HT-29 (cell line): ENCODE measurements around the gene EIF2S3B. TPM values are rescaled to one million over a fixed set of nuclear protein-coding genes. Genes with fewer than 3 reads are reported as not detected.

Experiments
- DNase-seq: peaks from one replicate; pipeline ENCODE4 v3.0.0-alpha.2; 2015; ENCODE audit warnings: low spot score
- small RNA-seq: library from RNA; depleted of rRNA; stranded (forward); fragments of <200 nt; gene quantifications from one replicate; pipeline ENCODE3, GENCODE V24; 2014
- total RNA-seq: library from RNA; depleted of rRNA; stranded (reverse); fragments of >200 nt; shearing (Covaris generic); gene quantifications from 2 replicates; pipeline ENCODE4 v1.2.3, GENCODE V29; 2014; rRNA removed

EIF2S3B gene
- total RNA-seq, 1 experiment from 2014 or later, result 0.43 TPM

GRCh38 chr12:10554228-10554755 lies 48.6 kb downstream of the EIF2S3B start:
- no peak for DNase-seq

- DNase-seq, result no peak
These were observed 49.2 kb downstream of the EIF2S3B start for GRCh38 chr12:10554756-10555481.

DNA sequence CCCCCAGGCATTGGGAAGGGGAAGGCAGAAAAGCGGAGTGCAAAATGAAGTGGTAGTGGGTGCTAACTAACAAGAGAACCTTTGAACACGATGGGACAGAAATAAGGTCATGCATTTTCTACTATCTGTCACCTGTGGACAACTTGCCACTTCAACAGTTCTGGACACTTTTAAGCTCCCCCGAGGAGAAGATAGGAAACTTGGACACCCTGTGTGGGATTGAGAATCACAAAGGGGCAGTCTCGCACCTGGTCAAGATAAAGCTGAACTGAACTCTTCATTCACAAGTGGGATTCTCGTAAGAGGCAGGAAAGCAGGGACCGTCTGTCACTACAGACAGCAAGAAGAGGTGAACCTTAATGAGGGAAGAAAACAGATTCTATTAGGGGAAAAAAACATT lies 51.6 kb downstream of the EIF2S3B start:
- no peak for DNase-seq

DNA sequence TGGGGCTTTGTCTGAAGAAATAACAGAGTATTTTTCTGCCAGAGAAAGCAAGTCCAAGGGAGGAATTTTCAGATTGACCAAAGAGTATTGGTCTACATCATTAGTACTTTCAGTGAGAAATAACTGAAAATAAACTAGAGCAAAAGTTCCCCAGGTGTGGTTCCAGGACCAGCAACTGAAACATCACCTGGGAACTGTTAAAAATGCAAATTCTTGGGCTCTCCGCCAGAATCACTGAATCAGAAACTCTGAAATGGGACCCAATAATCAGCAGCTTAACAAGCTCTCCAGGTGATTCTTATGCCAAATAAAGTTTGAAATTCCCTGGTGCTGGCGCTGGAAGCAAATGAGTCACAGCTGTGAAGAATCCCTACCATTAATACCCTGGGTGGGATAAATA lies 52.1 kb downstream of the EIF2S3B start:
- DNase-seq, result no peak

Small RNA genes within 50 kb of the gene (small RNA-seq; reads per million reads assigned to genes)
- not detected for gene SLC25A39P2

Other genes starting within 250 kb of the EIF2S3B start
- gene KLRD1, start 198.0 kb upstream of the EIF2S3B start, total RNA-seq, result not detected in 2 replicates
- 0.05 TPM in 1 of 2 replicates, not detected in the other for gene KLRK1, start 115.8 kb upstream of the EIF2S3B start, total RNA-seq
- 0.10 TPM in 1 of 2 replicates, not detected in the other for gene KLRC4, start 96.1 kb upstream of the EIF2S3B start, total RNA-seq
- gene KLRC3, start 85.3 kb upstream of the EIF2S3B start, total RNA-seq, result 0.46 and 0.57 TPM in 2 replicates
- 2.7 and 3.0 TPM in 2 replicates for gene KLRC2, start 69.9 kb upstream of the EIF2S3B start, total RNA-seq
- gene KLRC1, start 52.5 kb upstream of the EIF2S3B start, total RNA-seq, result 0.29 TPM in 1 of 2 replicates, not detected in the other
- gene MAGOHB, start 107.7 kb downstream of the EIF2S3B start, total RNA-seq, result 34.0 and 41.7 TPM in 2 replicates
- gene STYK1, start 168.2 kb downstream of the EIF2S3B start, total RNA-seq, result 7.4 and 12.8 TPM in 2 replicates
- gene YBX3, start 217.4 kb downstream of the EIF2S3B start, total RNA-seq, result 195 and 214 TPM in 2 replicates